Adipose tissue (tissue), 3 donors: Measurements from ENCODE around the gene OR10G3. TPM values are rescaled to one million over a fixed set of nuclear protein-coding genes. Genes with fewer than 3 reads are reported as not detected.

Experiments used
- H3K27ac ChIP-seq: one replicate; pipeline ENCODE4 v1.5.1; 2013; ENCODE audit warnings: low read depth, low read length
- WGBS, 3 donors: extraction: QIAGEN DNeasy Blood & Tissue Kit; methylation state at CpG; one replicate each; pipeline ENCODE4 v1.1.7; 2013; 5-methylcytosine and 5-hydroxymethylcytosine counted together
- polyA plus RNA-seq, 3 donors: library from polyadenylated mRNA; stranded (reverse); fragments of 200-250 nt; gene quantifications; one replicate each; pipeline ENCODE4 v1.2.3, GENCODE V29; 2013
- donor health status: healthy with polysubstance abuse.
- donor health status: Bipolar disorder and iron deficiency.
- donor health status: healthy.

Gene OR10G3
- polyA plus RNA-seq, 3 donors, result 0.22 TPM; not detected in 2

- WGBS, 3 donors, result 63 to 93% (median 72%) methylated on average over 2 of the region's 2 CpGs
- H3K27ac ChIP-seq, result no peak overlapping the region
Observed at GRCh38 chr14:21518725-21519124, 61.2 kb downstream of the OR10G3 start.

Other genes starting within 250 kb of the OR10G3 start
- 10 to 100 TPM; 20.4 to 53.6 (median 43.4) TPM for gene SUPT16H, start 196.1 kb downstream of the OR10G3 start, polyA plus RNA-seq
- gene CHD8, start 124.0 kb downstream of the OR10G3 start, polyA plus RNA-seq, result 10 to 100 TPM; 11.5 to 21.1 (median 20.7) TPM
- 10 to 100 TPM in 2 of 3 donors, 1 to 10 TPM in 1; 5.5 to 17.5 (median 15.3) TPM for gene RAB2B, start 103.1 kb downstream of the OR10G3 start, polyA plus RNA-seq
- gene TOX4, start 102.9 kb downstream of the OR10G3 start, polyA plus RNA-seq, result 10 to 100 TPM; 19.3 to 44.7 (median 23.2) TPM
- 10 to 100 TPM; 22.7 to 29.5 (median 27.4) TPM for gene METTL3, start 68.7 kb downstream of the OR10G3 start, polyA plus RNA-seq
- 1 to 10 TPM; 1.1 to 6.6 (median 2.0) TPM for gene SALL2, start 53.7 kb downstream of the OR10G3 start, polyA plus RNA-seq
- not detected for gene OR10G2, start 54.9 kb upstream of the OR10G3 start, polyA plus RNA-seq
- gene OR4E2, start 73.8 kb upstream of the OR10G3 start, polyA plus RNA-seq, result not detected
- gene OR4E1, start 93.7 kb upstream of the OR10G3 start, polyA plus RNA-seq, result not detected